GM12874 (cell line): ENCODE data around the gene SUV39H1.

Source experiments
- CTCF ChIP-seq: IDR thresholded peaks from 2 replicates; pipeline ENCODE4 v1.5.1; 2011; ENCODE audit warnings: low read depth, mild to moderate bottlenecking, control low read depth, low read length, moderate library complexity; ENCODE audit not compliant: insufficient read depth

Gene SUV39H1

GRCh38 chrX:48751343-48751742 lies 54.8 kb downstream of the SUV39H1 start:
- TF ChIP-seq CTCF: no peak

- no peak for TF ChIP-seq CTCF
Observed at GRCh38 chrX:48752498-48752897, 56.0 kb downstream of the SUV39H1 start.

- no peak for TF ChIP-seq CTCF
Observed at GRCh38 chrX:48753708-48754228, 57.2 kb downstream of the SUV39H1 start.

- TF ChIP-seq CTCF: no peak
Observed at GRCh38 chrX:48754238-48754637, 57.7 kb downstream of the SUV39H1 start.
